Measurements from ENCODE around the gene CXCL14. TPM values are rescaled to one million over a fixed set of nuclear protein-coding genes. Genes with fewer than 3 reads are reported as not detected.
"Not testable (repeated sequence)": the region's sequence is repeated elsewhere in the genome, so short reads cannot be mapped to it uniquely, and the experiment has no call there.

The CXCL14 gene
- total RNA-seq, 1 donor from 2014 or later = 1.8 TPM

GRCh38 chr5:135534609-135535419 is 44.0 kb downstream of the CXCL14 start:
- no peak for ATAC-seq
- intact Hi-C loops (cut with DNase I) = no loop called here

DNA sequence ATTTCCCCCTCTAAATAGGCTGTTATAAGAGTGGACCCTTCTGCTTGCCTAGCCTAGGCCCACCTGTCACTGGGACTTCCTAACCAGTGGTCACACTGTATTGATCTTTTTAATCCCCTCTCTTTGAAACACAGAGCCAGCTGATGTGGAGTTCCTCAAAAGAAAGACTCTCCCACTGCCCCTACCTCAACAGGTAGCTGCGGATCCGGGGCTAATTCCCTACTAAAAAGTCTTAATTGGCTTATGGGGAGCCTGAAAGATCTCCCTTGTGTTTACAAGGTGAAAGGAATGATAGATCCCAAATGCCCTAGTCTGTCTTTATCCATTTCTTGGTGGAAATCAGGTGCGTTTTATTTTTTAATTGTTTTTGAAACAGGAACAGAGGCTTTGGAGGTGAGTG is 45.0 kb downstream of the CXCL14 start:
- DNase-seq (ENCODE audit: missing footprints) (no peak), ATAC-seq (no peak)
- intact Hi-C loops (cut with DNase I) = no loop called here

More at GRCh38 chr5:135534609-135535419, 44.0 kb downstream of the CXCL14 start:
- no peak for DNase-seq (ENCODE audit: missing footprints)

DNA sequence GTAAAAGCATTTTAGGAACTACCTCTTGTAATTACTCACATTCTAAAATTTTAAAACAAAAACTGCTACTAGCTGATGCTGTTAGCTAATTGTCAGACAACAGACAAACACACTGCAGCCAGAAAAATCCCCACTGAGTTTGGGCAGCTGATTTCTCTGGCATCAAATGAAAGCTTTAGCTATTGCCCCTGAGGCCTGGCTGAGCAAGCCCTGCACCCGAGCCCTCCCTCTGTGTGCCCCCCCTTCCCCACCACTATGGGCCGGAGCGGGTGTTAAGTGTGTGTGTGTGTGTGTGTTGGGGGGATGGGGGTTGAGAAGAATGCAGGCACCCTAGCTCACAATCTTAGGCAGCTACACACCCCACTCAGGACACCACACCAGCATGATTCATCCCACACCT is 45.5 kb downstream of the CXCL14 start:
- no peak for DNase-seq (ENCODE audit: missing footprints)
- no peak for ATAC-seq
- intact Hi-C loops (cut with DNase I) = no loop called here

GRCh38 chr5:135529576-135529975 is 49.2 kb downstream of the CXCL14 start:
- ATAC-seq; intact Hi-C loops (cut with DNase I); DNase-seq (ENCODE audit: missing footprints): not testable (repeated sequence)

- DNase-seq (ENCODE audit: missing footprints) = no peak
- intact Hi-C loops (cut with DNase I) = no loop called here
These were observed 51.9 kb downstream of the CXCL14 start for GRCh38 chr5:135526924-135527323.

GRCh38 chr5:135521964-135522363 is 56.8 kb downstream of the CXCL14 start:
- ATAC-seq = no peak
- no peak for DNase-seq (ENCODE audit: missing footprints)
- intact Hi-C loops (cut with DNase I) = no loop called here

More at GRCh38 chr5:135526924-135527323, 51.9 kb downstream of the CXCL14 start:
- ATAC-seq = no peak

Other genes starting within 250 kb of the CXCL14 start
- 104 TPM for gene MACROH2A1, start 179.8 kb downstream of the CXCL14 start, total RNA-seq
- not detected for gene DCANP1, start 131.6 kb downstream of the CXCL14 start, total RNA-seq
- gene TIFAB, start 126.6 kb downstream of the CXCL14 start, total RNA-seq = not detected
- gene NEUROG1, start 43.0 kb downstream of the CXCL14 start, total RNA-seq = not detected

Measured in Right ventricle myocardium inferior (tissue), 1 donor.